Smooth muscle cell (in vitro differentiated cells): ENCODE measurements around the gene NOS1AP. TPM values are rescaled to one million over a fixed set of nuclear protein-coding genes. Genes with fewer than 3 reads are reported as not detected.

Source experiments
- DNase-seq: peaks from one replicate; lab custom pipeline; 2025; ENCODE audit not compliant: unreplicated experiment; lab: John Stamatoyannopoulos, UW
- H2AFZ ChIP-seq: fragments of 200-600 bp; sonication (generic); 2 replicates; pipeline ENCODE4 v1.6.0; 2016; ENCODE audit warnings: antibody characterized with exemption, low read depth, mild to moderate bottlenecking
- H3F3A ChIP-seq: fragments of 200-600 bp; sonication (generic); 2 replicates; pipeline ENCODE4 v1.6.0; 2017; ENCODE audit warnings: antibody characterized with exemption, low read depth
- H3K27ac ChIP-seq: fragments of 200-600 bp; sonication (generic); 2 replicates; pipeline ENCODE4 v1.5.1; 2016; ENCODE audit warnings: low read depth, mild to moderate bottlenecking
- H3K27me3 ChIP-seq: fragments of 200-600 bp; sonication (generic); 2 replicates; pipeline ENCODE4 v1.6.1; 2016; ENCODE audit warnings: low read depth, mild to moderate bottlenecking
- H3K36me3 ChIP-seq: fragments of 200-600 bp; sonication (generic); 2 replicates; pipeline ENCODE4 v1.5.1; 2016; ENCODE audit warnings: low read depth
- H3K4me1 ChIP-seq: fragments of 200-600 bp; sonication (generic); 2 replicates; pipeline ENCODE4 v1.5.1; 2016; ENCODE audit warnings: low read depth
- H3K4me2 ChIP-seq: fragments of 200-600 bp; sonication (generic); 2 replicates; pipeline ENCODE4 v1.6.0; 2016; ENCODE audit warnings: mild to moderate bottlenecking
- H3K4me3 ChIP-seq: fragments of 200-600 bp; sonication (generic); 2 replicates; pipeline ENCODE4 v1.5.1; 2016; ENCODE audit warnings: mild to moderate bottlenecking
- H3K79me2 ChIP-seq: fragments of 200-600 bp; sonication (generic); 2 replicates; pipeline ENCODE4 v1.6.0; 2016; ENCODE audit warnings: low read depth, mild to moderate bottlenecking
- H3K9ac ChIP-seq: fragments of 200-600 bp; sonication (generic); 2 replicates; pipeline ENCODE4 v1.6.0; 2016; ENCODE audit warnings: low read depth
- H3K9me3 ChIP-seq: fragments of 200-600 bp; sonication (generic); replicated peaks from 2 replicates; pipeline ENCODE4 v1.5.1; 2016; ENCODE audit warnings: low read depth
- H4K20me1 ChIP-seq: fragments of 200-600 bp; sonication (generic); 2 replicates; pipeline ENCODE4 v1.6.0; 2016; ENCODE audit warnings: low read depth
- WGBS: methylation state at CpG from one replicate; pipeline ENCODE4 v1.1.7; 2016; ENCODE audit warnings: low lambda C conversion rate; 5-methylcytosine and 5-hydroxymethylcytosine counted together
- polyA plus RNA-seq: library from polyadenylated mRNA; unstranded; fragments of >200 nt; fragmentation: Nextera tagmentation; extraction: Ambion mirVana; gene quantifications from 2 replicates; pipeline ENCODE4 v1.2.1, GENCODE V29; 2016
- total RNA-seq: library from RNA; depleted of rRNA; stranded (reverse); fragments of >200 nt; gene quantifications from 2 replicates; pipeline ENCODE4 v1.2.3, GENCODE V29; 2014
- TF ChIP-seq, protein P1 (sequence below): fragments of 200-600 bp; sonication (generic); IDR thresholded peaks from 2 replicates; pipeline ENCODE4 v1.5.1; 2017; ENCODE audit warnings: borderline replicate concordance, mild to moderate bottlenecking, antibody characterized with exemption; ENCODE audit not compliant: insufficient read depth, poor library complexity, severe bottlenecking

Gene NOS1AP
- total and polyA plus RNA-seq, 2 experiments from 2014 or later: 0.54 to 0.80 TPM

DNA sequence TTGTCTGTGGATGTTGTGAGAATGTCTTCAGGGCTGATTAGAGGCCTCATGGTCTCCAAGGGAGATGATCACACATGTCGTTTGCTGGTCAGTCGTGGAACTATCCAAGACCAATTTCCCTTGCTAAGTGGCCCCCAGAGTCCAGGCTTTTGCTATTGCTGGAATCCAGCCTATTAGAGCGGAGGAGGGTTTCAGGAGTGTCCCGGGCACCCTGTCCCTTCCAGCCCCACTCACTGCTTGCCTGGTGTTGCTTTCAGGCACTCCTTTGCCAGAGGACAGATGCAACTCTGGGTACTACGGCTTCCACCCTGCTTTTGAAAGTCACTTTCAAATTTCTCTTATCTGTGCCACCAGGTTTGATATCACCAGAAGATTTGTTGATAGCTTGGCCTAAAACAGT lies 149.1 kb downstream of the NOS1AP start:
- Histone ChIP-seq H3K36me3 (no peaks in the 10 kb centered on the region), H3K79me2 (peaks cover 4% of the 10 kb centered on the region), H3K9me3 (no peaks in the 10 kb centered on the region), H3K4me2 (no peak overlapping the region), H3F3A (no peaks in the 10 kb centered on the region), H4K20me1 (no peaks in the 10 kb centered on the region), H3K9ac (no peak overlapping the region), H3K4me3 (no peak overlapping the region), H3K27me3 (no peaks in the 10 kb centered on the region), H2AFZ (no peak overlapping the region), H3K27ac (no peak overlapping the region), H3K4me1 (peaks cover 7% of the 10 kb centered on the region)
- 72% methylated on average over 5 of the region's 5 CpGs for WGBS
- DNase-seq: no peak
- TF ChIP-seq, protein P1, sequence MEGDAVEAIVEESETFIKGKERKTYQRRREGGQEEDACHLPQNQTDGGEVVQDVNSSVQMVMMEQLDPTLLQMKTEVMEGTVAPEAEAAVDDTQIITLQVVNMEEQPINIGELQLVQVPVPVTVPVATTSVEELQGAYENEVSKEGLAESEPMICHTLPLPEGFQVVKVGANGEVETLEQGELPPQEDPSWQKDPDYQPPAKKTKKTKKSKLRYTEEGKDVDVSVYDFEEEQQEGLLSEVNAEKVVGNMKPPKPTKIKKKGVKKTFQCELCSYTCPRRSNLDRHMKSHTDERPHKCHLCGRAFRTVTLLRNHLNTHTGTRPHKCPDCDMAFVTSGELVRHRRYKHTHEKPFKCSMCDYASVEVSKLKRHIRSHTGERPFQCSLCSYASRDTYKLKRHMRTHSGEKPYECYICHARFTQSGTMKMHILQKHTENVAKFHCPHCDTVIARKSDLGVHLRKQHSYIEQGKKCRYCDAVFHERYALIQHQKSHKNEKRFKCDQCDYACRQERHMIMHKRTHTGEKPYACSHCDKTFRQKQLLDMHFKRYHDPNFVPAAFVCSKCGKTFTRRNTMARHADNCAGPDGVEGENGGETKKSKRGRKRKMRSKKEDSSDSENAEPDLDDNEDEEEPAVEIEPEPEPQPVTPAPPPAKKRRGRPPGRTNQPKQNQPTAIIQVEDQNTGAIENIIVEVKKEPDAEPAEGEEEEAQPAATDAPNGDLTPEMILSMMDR: no peak

DNA sequence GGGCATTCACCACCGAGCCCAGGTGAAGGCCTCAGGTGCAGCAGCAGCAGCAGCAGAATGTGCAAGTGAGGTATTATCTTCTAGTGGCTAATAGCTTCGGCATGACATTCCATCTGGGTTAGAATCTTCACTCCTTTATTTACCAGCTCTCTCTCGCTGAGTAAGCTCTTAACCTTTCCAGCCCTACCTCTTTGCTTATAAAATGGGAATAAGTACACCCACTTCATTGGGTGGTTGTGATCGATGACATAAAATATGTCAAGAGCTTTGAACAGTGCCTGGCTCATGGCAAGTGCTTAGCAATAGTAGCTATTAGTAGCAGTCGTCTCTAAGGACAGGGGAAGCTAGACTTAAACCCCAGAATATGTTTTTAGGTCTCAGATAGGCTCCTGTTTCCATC lies 149.5 kb downstream of the NOS1AP start:
- no peaks in the 10 kb centered on the region for H3K36me3 ChIP-seq
- H3K9ac ChIP-seq: no peak overlapping the region
- H3K4me3 ChIP-seq: no peak overlapping the region
- no peaks in the 10 kb centered on the region for H3K27me3 ChIP-seq
- no peak overlapping the region for H3K27ac ChIP-seq
- no peaks in the 10 kb centered on the region for H4K20me1 ChIP-seq
- WGBS: 69% methylated on average over 5 of the region's 5 CpGs
- no peaks in the 10 kb centered on the region for H3K9me3 ChIP-seq
- H2AFZ ChIP-seq: no peak overlapping the region
- peaks cover 4% of the 10 kb centered on the region for H3K79me2 ChIP-seq
- no peaks in the 10 kb centered on the region for H3F3A ChIP-seq
- TF ChIP-seq, protein P1: no peak
- no peak for DNase-seq
- peaks cover 2% of the 10 kb centered on the region for H3K4me1 ChIP-seq
- H3K4me2 ChIP-seq: no peak overlapping the region

DNA sequence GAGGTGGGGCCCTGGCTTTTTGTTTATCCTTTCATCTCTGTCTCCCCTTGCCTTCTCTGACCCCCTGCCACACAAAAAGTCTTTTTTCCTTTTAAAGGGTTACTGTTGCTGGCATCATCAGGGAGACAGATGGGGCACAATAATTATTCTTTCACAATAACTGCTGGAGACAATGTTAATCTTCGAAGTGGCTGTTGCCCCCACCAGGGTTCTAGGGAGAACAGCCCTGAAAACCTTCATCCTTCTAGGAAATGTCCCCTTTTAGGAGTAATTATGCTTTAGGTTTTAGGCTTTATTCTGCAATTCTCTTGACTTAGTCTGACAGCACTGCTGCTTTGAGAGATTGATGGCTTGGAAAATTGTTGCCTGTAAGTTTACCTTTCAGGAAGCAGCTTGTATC lies 150.0 kb downstream of the NOS1AP start:
- no peaks in the 10 kb centered on the region for H4K20me1 ChIP-seq
- TF ChIP-seq, protein P1: no peak
- no peaks in the 10 kb centered on the region for H3K27me3 ChIP-seq
- no peak overlapping the region for H3K27ac ChIP-seq
- no peak overlapping the region for H3K4me2 ChIP-seq
- H2AFZ ChIP-seq: no peak overlapping the region
- H3K4me1 ChIP-seq: no peaks in the 10 kb centered on the region
- H3K9ac ChIP-seq: no peak overlapping the region
- WGBS: 85% methylated on average over 1 of the region's 1 CpG
- no peaks in the 10 kb centered on the region for H3F3A ChIP-seq
- no peaks in the 10 kb centered on the region for H3K9me3 ChIP-seq
- peaks cover 4% of the 10 kb centered on the region for H3K79me2 ChIP-seq
- DNase-seq: no peak
- H3K36me3 ChIP-seq: no peaks in the 10 kb centered on the region
- no peak overlapping the region for H3K4me3 ChIP-seq

DNA sequence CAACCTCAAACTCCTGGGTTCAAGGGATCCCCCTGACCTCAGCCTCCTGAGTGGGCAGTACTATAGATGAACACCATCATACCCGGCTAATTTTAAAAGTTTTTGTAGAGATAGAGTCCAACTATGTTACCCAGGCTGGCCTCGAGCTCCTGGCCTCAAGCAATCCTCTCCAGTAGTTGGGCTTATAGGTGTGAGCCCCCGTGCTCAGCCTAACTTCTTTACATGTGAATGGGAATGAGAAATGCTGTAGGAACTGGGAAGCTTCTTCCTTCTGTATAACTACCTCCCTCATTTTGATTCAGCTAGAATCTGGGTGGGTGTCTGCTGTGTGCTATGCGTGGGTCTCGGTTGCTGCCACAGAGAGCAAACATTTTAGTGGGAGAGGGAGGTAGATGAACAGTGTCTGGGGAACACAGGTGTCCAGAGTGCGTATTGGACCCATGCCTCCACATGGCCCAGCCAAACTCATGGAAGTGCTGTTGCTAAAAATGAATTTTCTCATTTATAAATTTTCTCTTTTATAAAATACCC lies 150.6 kb downstream of the NOS1AP start:
- no peaks in the 10 kb centered on the region for H3K9me3 ChIP-seq
- no peaks in the 10 kb centered on the region for H4K20me1 ChIP-seq
- no peak overlapping the region for H3K4me3 ChIP-seq
- H3K9ac ChIP-seq: no peak overlapping the region
- no peak for DNase-seq
- no peak overlapping the region for H3K4me2 ChIP-seq
- no peaks in the 10 kb centered on the region for H3F3A ChIP-seq
- no peaks in the 10 kb centered on the region for H3K4me1 ChIP-seq
- TF ChIP-seq, protein P1: no peak
- no peaks in the 10 kb centered on the region for H3K27me3 ChIP-seq
- no peaks in the 10 kb centered on the region for H3K36me3 ChIP-seq
- H2AFZ ChIP-seq: no peak overlapping the region
- H3K27ac ChIP-seq: no peak overlapping the region
- H3K79me2 ChIP-seq: peaks cover 4% of the 10 kb centered on the region
- 75% methylated on average over 6 of the region's 6 CpGs for WGBS
